Activated CD4-positive, CD25-positive, alpha-beta regulatory T cell treated with anti-CD3 and anti-CD28 coated beads, Interleukin-2, amount 50 U/mL, for 24 hours (primary cell): ENCODE data around the gene OR1K1.
"Not testable (repeated sequence)": the region's sequence is repeated elsewhere in the genome, so short reads cannot be mapped to it uniquely, and the experiment has no call there.

Experiments
- ATAC-seq, 2 donors: fragments of 150-1000 bp; cut with Tn5 transposase; one replicate each; pipeline ENCODE4 v1.10.0; 2021; ENCODE audit warnings: mild to moderate bottlenecking in 1 of 2, moderate library complexity in 1 of 2

The OR1K1 gene

DNA sequence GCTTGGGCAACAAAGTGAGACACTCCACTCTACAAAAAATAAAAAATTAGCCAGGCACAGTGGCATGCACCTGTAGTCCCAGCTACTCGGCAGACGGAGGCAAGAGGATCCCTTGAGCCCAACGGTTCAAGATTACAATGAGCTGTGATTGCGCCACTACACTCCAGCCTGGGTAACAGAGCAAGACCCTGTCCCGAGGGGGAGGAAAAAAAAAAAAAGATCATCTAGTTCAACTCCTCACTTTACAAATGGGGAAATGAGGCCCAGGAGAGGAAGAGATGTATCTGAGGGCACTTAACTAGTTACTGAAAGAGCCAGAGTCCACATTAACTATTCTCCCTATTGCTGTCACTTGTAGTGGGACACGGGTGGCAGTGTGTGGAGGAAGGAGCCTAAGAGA lies 14.6 kb downstream of the OR1K1 start:
- no peak for ATAC-seq

GRCh38 chr9:122815544-122815943 lies 15.6 kb downstream of the OR1K1 start:
- peak; percentile 27 to 40 for ATAC-seq

- ATAC-seq: peak; percentile 73 to 75
These were observed 16.4 kb downstream of the OR1K1 start for GRCh38 chr9:122816163-122816867.

GRCh38 chr9:122819326-122819725 lies 19.4 kb downstream of the OR1K1 start:
- ATAC-seq: no peak

DNA sequence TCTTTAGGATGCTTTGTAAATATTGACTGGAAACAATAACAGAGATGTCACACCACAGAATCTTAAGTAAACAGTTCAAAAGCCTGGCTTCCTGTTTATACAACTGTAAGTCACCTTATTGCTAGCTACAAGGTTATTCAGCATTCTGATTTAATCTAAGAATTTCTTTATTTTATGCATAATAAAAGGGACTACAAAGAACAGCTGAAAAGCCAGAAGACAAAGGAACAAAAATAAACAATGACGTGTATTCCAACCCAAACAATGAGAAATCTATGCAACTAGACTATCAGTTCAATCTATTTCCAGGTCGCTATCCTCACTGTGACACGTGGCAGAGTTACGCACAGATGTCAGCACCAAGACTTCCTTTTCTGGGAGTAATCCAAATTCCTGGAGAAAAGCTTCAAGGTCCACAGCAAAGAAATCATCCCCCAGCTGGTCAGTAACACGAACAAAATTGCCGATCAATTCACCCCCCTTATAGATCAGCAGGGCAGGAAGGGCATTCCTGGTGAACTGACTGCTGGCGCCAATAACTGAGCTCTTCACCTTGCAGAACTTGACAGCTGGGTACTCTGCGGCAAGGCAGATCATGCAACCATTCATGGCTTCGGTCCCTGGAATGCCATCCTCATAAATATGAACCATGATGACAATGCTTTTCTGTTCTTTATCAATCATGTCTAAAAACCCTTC lies 20.0 kb downstream of the OR1K1 start:
- ATAC-seq: no peak

GRCh38 chr9:122820490-122820845 lies 20.5 kb downstream of the OR1K1 start:
- no peak for ATAC-seq

GRCh38 chr9:122821278-122821943 lies 21.5 kb downstream of the OR1K1 start:
- ATAC-seq: no peak

GRCh38 chr9:122822056-122822455 lies 22.1 kb downstream of the OR1K1 start:
- no peak for ATAC-seq

GRCh38 chr9:122822938-122823337 lies 23.0 kb downstream of the OR1K1 start:
- no peak for ATAC-seq

DNA sequence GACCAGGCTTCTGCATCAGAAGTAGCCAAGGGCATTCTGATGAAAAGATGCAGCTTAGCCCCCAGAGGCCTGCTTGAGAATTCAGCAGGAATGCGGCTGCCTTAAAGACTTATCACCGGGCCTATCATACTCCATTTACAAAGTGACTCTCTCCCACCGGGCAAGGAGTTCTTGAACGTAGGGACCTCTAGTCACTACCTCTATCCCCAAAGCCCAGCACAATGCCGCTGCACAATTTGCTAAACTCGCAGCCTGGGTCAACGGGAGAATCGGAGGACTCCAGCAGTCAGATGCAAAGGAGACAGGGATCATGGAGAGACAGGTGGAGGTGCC lies 27.8 kb downstream of the OR1K1 start:
- ATAC-seq: peak in 1 of 2 donors; percentile 2

DNA sequence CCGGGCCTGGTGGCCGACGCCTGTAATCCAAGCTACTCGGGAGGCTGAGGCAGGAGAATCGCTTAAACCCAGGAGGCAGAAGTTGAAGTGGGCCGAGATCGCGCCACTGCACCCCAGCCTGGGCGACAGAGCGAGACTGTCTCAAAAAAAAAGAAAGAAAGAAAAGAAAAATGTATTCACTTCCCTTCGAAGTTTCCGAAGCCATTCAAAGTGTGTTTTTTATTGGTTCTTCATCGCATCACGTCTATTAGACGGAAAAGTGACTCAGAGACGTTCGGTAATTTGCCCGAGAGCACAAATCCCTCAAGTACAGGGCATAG lies 29.0 kb downstream of the OR1K1 start:
- not testable (repeated sequence) for ATAC-seq

DNA sequence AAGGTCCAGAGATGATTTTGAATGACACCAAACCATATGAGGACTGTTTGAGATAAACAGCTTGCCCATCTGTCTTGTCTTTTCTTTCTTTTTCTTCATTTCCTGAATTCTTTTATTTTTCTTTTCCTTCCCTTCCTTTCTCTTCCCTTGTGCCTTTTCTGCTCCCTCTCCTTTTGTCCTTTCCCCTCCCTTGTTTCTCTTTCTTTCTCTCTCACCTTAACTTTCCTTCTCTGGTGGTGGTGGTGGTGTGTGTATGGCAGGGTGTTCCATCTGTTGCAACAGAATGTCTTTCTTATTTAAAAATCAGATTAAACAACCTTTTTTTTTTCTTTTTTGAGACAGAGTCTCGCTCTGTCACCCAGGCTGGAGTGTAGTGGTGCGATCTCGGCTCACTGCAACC lies 32.3 kb downstream of the OR1K1 start:
- ATAC-seq: no peak

DNA sequence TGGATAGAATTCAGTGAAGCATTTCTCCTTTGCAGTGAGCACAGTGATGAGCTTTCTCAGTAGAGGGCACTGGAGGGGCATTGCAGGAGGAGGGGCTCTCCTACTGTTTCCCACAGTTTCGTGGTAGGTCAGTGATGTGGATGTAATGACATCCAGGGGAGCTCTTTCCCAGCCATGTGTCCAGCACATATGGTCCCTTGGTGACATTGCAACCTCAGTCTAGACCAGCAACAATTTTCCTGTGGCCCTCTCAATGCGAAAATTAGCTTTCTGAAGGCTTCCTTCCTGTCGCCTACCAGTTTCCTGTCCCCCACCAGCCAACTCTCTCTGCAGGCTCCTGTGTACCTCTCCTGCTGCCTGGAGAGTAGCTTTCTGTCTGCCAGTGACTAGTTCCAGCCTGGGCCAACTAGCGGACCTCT lies 35.4 kb downstream of the OR1K1 start:
- peak in 1 of 2 donors; percentile 30 for ATAC-seq

GRCh38 chr9:122837266-122837850 lies 37.4 kb downstream of the OR1K1 start:
- no peak for ATAC-seq

DNA sequence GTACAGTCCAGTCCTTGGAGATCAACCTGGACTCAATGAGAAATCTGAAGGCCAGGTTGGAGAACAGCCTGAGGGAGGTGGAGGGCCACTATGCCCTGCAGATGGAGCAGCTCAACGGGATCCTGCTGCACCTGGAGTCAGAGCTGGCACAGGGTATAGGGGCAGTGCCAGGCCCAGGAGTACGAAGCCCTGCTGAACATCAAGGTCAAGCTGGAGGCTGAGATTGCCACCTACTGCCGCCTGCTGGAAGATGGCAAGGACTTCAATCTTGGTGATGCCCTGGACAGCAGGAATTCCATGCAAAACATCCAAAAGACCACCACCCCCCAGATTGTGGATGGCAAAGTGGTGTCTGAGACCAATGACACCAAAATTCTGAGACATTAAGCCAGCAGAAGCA lies 38.5 kb downstream of the OR1K1 start:
- ATAC-seq: not testable (repeated sequence)

GRCh38 chr9:122841501-122841900 lies 41.6 kb downstream of the OR1K1 start:
- ATAC-seq: no peak

DNA sequence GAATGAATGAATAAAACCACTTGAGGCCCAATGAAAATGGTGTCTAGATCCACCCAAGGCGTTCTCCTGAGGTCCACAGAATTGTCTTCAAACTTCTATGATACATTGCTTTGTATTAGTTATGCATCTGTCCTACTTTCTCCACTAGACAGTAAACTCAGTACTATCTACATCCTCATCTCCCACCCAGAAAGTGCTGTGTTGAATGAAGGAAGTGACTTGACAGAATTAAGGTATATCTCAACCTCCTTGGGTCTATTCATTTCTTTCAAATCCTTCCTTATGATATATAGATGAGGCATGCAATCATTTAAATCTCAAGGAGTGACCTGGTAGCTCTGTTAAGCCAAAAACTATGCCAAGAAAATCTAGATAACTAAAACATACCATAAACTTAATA lies 44.2 kb downstream of the OR1K1 start:
- ATAC-seq: no peak

GRCh38 chr9:122845116-122845515 lies 45.2 kb downstream of the OR1K1 start:
- ATAC-seq: no peak

- no peak for ATAC-seq
These were observed 46.5 kb downstream of the OR1K1 start for GRCh38 chr9:122846371-122846940.

DNA sequence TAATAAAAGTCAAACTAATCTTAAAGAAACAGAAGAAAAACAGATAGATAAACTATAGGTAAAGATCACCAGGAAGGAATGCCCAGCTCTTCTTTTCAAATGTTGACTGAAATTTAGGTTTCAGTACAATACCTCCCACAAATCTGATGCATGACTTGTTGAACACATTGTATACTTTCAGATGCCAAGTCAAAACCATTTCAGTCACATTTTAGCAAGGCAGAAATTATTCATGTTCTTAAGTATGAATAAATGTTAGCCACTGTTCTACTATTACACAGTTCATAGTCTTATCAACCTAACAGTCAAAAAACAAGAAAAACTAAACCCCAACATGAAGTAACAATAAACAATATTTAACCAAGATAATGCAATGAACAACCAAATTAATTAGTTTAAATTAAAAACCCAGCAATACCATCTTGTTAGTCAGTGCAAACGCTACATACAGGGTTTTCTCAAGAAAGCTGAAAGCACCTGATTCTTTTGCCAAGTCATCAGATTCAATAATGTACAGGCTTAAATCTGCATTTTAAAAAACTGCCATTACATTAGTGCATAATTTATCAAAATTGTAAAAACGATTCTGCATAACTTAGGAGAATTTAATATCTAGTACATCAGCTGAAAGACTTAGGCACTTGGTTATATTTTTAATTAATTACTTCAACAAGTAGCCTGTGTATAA lies 48.5 kb downstream of the OR1K1 start:
- no peak for ATAC-seq
